ENCODE results near the gene ZNF70.
A peak's percentile ranks its signal among the peaks of the same experiment; 100 is the strongest.

GRCh38 chr22:23750714-23751440, at the start of gene ZNF70:
- TF ChIP-seq EZH2 (IDR thresholded peaks at IDR 0.05; ENCODE audit: borderline replicate concordance), result no peak
- TF ChIP-seq, protein P1, sequence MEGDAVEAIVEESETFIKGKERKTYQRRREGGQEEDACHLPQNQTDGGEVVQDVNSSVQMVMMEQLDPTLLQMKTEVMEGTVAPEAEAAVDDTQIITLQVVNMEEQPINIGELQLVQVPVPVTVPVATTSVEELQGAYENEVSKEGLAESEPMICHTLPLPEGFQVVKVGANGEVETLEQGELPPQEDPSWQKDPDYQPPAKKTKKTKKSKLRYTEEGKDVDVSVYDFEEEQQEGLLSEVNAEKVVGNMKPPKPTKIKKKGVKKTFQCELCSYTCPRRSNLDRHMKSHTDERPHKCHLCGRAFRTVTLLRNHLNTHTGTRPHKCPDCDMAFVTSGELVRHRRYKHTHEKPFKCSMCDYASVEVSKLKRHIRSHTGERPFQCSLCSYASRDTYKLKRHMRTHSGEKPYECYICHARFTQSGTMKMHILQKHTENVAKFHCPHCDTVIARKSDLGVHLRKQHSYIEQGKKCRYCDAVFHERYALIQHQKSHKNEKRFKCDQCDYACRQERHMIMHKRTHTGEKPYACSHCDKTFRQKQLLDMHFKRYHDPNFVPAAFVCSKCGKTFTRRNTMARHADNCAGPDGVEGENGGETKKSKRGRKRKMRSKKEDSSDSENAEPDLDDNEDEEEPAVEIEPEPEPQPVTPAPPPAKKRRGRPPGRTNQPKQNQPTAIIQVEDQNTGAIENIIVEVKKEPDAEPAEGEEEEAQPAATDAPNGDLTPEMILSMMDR (IDR thresholded peaks at IDR 0.05; ENCODE audit: poor library complexity), result peak; percentile 29

Measured in hepatocyte (in vitro differentiated cells).